Epithelial cell of proximal tubule (primary cell): ENCODE data around the gene SORCS3. TPM values are rescaled to one million over a fixed set of nuclear protein-coding genes. Genes with fewer than 3 reads are reported as not detected.
A peak's percentile ranks its signal among the peaks of the same experiment; 100 is the strongest.

Source experiments
- DNase-seq: peaks from one replicate; pipeline ENCODE4 v3.0.0-alpha.2; 2011; ENCODE audit warnings: low read depth
- H3K4me3 ChIP-seq: 2 replicates; pipeline ENCODE4 v1.5.1; 2011; ENCODE audit warnings: low read depth, mild to moderate bottlenecking, low read length
- total RNA-seq: library from RNA; depleted of rRNA; stranded (reverse); fragments of >200 nt; gene quantifications from 2 replicates; pipeline ENCODE4 v1.2.3, GENCODE V29; 2015
- TF ChIP-seq, protein P1 (sequence below): conservative IDR thresholded peaks from 2 replicates; pipeline ENCODE4 v1.5.1; 2012; ENCODE audit warnings: low read depth, mild to moderate bottlenecking, low read length

SORCS3 gene
- total RNA-seq, 1 donor from 2014 or later, result 0.06 TPM

DNA sequence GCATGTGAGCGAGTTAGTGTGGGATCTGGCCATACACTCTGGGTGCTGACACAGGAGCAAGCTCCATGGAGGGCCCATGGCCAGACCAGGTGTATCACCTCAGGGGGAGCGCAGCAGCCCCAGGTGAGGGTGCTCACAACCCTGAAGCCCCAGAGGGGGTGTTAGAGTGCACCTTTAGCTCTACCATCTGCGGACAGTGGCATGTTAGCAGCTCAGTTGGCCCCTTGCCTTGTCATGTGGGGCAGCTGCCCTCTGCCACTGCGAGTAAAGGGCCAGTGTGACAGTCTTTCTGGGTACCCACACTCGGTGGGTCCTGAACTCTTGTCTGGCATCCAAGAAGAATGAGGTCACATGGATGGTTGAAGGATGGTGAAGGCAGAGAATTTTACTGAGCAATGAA, 600.2 kb downstream of the SORCS3 start:
- TF ChIP-seq, protein P1, sequence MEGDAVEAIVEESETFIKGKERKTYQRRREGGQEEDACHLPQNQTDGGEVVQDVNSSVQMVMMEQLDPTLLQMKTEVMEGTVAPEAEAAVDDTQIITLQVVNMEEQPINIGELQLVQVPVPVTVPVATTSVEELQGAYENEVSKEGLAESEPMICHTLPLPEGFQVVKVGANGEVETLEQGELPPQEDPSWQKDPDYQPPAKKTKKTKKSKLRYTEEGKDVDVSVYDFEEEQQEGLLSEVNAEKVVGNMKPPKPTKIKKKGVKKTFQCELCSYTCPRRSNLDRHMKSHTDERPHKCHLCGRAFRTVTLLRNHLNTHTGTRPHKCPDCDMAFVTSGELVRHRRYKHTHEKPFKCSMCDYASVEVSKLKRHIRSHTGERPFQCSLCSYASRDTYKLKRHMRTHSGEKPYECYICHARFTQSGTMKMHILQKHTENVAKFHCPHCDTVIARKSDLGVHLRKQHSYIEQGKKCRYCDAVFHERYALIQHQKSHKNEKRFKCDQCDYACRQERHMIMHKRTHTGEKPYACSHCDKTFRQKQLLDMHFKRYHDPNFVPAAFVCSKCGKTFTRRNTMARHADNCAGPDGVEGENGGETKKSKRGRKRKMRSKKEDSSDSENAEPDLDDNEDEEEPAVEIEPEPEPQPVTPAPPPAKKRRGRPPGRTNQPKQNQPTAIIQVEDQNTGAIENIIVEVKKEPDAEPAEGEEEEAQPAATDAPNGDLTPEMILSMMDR, result no peak
- no peak overlapping the region for H3K4me3 ChIP-seq
- no peak for DNase-seq

DNA sequence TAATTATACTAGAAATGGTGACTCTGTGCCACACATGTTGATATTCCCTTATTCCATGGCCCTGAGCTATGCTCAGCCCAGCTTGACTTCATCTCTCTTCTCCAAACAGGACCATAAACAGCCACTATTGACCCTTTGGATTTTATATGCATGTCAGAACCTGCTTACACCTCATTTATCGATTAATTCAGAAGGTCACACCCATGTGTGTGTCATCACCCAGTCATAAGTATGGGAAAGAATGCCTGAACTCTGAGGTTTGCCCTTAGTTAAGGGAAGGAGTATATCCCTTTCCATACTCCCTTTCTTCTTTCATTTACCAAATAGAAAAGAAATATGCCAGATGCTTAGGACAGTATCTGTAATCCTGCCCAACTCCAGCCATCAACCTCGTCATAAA, 602.3 kb downstream of the SORCS3 start:
- TF ChIP-seq, protein P1, result no peak
- no peak for DNase-seq
- no peak overlapping the region for H3K4me3 ChIP-seq

DNA sequence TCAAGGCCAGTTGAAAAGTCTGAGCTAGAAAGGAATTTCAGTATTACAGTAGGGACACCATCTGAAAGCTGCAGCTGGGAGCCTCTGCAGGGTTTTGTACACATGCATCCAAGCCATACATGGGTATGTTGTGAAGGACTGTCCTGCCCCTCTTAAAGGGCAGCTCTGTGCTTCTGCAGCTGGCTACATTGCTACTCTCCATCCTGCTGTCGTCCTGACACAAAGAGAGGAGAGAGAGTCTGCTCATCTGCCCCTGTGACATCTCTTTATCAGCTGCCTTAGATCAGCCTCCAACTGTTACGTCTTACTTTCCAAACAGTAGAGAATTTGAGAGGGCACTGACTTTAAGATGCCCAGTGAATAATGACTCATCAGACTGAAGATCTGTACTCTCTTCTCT, 602.7 kb downstream of the SORCS3 start:
- no peak for DNase-seq
- no peak overlapping the region for H3K4me3 ChIP-seq
- TF ChIP-seq, protein P1, result no peak

DNA sequence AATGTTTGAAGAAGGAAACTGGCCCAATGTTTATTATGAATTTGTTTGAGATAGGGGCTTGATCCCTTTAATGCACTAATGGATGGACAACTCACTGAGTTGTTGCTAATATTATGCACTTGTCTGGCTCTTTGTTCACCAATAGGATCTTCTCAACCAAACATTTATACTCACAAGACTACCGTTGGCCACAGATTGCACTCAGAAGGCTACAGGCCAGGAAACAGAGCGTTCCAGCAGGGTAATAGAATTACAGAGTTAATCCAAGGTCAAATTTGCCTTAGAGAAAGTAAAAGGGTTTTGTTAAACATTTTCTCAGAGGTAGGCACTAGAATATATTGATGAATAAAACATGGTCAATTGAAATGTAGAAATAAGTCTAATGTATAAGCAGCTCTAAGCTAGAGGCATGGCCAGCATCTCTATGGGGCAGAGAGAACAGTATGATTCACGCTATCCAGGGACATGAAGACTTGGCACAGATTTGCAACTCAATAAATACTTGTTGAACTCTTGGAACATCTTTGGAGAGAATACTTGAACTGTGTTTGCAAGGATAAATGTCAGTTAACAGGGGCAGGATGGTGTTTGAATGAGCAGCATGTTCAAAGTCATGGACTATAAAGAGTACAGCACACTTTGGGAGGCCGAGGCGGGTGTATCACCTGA, 606.9 kb downstream of the SORCS3 start:
- DNase-seq, result peak; percentile 29
- no peak overlapping the region for H3K4me3 ChIP-seq
- TF ChIP-seq, protein P1, result no peak

DNA sequence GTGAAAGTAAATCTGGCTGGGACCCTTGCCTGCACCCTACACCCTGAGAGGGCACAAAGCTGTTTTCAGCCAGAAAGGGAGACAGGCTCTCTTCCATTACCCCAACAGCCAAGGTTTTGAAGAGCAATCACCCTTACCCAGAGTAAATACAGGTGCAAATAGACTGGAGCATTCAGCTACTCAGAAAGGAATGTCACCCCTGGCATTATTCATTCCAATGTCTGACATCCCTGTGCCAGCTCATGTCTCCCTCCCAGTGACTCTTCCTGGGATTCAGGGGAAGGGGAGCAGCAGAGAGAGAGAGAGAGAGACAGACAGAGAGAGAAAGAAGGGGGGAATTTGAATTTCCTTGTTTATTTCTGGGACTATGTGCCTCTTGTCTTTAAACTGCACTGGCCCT, 611.8 kb downstream of the SORCS3 start:
- DNase-seq, result no peak
- H3K4me3 ChIP-seq, result no peak overlapping the region
- TF ChIP-seq, protein P1, result no peak

DNA sequence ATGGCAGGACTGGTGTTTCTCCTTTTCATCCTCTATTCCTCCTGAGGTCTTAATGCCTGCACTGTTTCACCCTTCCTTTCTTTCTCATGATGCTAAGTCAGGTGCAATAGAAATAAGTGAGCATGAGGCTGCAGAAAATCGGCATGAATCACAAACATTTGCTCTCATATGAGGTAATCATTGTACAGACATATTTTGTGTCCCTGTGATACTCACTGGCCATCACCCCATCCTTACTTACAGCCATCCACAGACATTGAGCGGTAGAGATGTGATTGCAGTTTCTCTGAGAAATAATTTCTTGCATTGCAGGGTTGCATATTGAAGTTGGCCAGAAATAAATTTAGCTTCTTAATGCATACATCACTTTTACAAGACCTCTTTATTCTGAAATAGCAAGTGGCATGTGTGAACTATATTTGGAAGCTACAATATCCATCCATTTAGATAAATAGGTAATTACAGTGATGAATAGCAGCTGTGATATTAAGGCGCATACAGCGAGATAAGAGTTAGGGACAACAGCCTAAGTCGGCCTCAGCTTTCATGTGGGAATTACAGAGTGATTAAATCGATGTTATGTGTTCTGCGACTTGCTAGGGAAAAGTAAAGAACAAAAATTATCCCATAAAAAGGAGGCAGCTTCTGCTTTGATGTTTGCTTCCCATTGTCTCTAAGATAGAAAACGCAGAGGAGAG, 612.6 kb downstream of the SORCS3 start:
- TF ChIP-seq, protein P1, result no peak
- no peak for DNase-seq
- H3K4me3 ChIP-seq, result no peak overlapping the region
